HG03025 (cell line): ENCODE data around the gene TMEM114.

Source experiments
- ATAC-seq: cut with Tn5 transposase; IDR thresholded peaks from one replicate; pipeline ENCODE4 v1.9.1; 2021; ENCODE audit warnings: mild to moderate bottlenecking, moderate library complexity; ENCODE audit not compliant: unreplicated experiment, low FRiP score

Gene TMEM114

DNA sequence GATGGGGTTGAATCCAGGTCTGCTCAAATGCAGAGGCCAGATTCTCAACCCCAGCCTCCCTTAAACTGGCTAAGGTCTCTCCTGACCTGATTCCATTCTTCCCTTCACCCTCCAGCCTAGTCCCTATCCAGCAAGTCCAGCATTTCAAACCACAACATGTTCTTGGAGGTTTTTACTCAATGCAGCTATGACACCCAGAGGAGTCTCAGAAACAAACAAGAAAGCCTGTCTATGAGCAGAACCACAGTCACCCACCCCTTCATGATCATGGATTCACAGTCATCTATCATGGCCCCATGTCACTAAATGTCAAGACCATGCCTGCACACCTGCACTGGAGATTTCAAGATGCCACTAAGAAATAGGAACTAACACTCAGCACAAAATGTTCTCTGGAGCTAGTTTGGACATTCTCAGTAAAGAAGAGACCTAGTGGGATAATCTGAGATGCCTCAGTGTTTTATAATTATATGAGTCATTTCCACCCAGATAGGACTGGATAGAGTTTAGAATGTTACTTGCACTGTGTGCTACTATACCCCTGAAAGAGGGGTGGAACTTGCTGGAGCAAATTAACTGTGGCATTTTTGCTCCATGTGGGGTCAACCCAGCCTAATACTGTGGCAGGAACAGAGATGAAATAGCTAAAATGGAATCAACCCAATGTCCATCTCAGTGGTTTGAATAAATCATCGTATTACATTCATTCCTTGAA is 21.7 kb upstream of the TMEM114 start:
- no peak for ATAC-seq

DNA sequence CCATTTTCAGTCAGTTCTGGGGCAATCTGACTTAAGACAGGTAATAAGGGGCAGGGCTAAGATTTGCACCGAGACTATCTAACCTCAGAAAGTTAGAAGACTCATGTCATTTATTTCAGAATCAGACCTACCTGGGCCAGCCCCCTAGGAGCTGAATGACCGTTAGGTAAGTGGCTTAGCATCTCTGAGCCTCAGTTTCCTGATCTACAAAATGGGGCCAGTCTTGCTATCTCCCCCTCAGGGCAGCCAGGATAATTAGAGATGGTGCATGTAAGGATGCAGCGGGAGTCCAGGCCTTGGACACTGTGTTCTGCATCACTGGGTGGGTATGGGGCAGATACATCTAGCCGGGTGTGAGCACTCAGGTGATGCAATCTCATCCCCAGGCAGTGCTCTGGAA is 20.8 kb upstream of the TMEM114 start:
- no peak for ATAC-seq

DNA sequence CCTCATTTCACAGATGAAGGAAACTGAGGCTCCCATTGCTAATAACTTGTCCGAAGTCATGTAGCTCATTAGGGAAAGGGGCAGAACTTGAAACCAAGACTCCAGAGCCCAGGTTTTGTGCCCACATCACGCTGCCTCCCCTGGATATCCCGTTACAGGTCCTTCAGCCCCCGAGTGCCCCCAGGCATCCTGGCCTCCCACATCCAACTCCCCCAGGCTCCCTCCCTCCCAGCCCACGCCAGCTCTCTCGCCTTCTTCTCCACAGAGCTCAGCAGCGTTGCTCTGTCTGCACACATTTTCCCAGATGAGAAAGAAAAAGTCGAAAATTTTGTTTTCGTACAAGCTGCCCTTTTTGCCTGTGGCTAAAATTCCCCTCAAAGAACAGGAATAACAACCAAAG is 16.9 kb upstream of the TMEM114 start:
- ATAC-seq: no peak

DNA sequence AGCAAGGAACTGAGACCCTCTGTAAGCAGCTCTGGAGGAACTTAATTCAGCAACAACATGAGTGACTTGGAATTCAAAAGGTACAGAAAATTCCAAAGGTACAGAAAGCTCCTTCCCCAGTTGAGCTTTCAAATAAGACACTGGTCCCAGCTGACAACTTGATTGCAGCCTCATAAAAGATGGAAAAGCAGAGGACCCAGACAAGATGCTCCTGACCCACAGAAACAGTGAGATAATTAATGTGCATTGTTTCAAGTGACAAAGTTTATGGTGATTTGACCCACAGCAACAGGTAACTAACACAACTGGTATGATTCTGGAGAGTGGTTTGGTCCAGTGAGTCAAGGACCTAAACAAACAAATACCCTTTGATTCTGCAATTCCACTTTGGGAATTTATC is 15.2 kb upstream of the TMEM114 start:
- ATAC-seq: no peak

DNA sequence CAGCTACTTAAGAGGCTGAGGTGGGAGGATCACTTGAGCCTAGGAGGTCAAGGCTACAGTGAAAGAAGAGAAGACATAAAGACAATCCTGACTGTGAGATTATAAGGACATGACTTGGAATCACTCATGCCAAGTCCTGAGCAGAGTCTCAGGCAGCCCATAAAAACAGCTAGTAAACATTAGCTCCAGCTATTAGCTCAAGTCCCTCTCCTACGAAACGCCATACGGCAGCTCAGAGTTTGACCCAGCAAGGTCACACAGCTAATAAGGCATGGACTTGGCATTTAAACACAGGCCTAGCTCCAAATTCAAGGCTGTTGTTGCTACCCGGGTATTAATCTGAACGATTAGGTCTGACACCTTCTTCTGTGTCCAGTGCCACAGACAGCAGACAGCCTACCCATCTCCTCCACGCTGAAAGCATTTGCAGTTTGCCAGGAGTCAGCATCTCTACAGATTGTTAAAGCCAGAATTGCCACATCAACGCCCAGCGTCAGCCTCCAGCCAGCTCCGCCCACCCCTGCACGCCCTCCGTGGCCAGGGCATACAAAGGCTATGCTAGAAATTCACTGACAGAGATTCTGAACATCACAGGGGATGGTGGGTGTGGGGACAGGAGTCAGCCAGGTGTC is 9.9 kb upstream of the TMEM114 start:
- no peak for ATAC-seq

DNA sequence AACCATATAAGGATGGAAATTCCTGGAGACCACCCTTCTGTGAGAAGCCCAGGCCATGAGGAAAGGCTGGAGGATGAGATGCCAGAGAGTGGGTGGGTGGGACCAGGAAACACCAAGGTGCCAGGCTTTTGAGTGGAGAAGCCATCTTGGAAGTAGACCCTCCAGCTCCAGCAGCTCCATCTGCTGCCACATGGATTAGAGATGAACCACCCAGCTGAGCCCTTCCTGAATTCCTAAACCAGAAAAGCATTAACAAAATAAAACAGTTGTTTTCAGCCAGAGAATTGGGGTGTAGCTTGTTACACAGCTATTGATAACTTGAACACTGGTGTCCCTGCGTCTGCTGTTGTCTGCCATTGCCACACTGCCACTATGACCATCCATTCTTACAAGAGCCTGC is 6.3 kb upstream of the TMEM114 start:
- no peak for ATAC-seq

DNA sequence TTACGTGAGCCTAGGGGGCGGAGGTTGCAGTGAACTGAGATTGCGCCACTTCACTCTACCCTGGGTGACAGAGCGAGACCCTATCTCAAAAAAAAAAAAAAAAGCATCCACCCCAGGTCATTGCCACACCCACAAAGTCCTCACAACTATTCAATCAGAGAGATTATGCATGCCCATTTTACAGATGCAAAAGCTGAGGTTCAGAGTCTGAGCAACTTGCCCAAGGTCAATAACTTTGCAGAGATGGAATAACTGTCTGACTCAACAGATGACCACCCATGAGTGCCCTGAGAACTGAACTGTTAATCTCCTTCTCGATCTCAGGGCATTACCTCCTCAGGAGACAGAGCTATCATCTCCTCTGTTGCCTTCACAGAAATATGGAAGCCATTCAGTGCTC is 5.5 kb upstream of the TMEM114 start:
- no peak for ATAC-seq

DNA sequence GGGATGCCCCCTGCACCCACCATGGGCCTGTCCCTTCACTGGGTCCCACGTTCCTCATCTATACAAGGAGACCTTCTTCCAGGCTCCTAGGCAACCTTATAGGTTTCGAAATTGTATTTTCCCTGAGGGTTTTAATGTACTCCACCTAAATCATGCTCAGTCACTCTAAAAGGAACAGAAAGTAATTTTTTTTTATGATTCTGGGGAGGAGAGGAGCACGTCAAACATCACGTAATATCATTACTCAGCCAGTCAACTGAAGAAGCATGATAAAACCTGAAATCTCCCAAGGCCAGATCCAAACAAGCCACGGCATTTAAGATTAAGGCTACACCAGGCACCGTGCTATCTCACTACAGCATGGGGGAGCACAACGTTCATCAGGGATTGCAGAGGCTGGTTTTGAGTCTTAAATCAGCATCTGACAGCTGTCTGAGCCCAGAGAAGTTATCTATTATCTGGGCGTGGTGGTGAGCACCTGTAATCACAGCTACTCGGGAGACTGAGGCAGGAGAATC is 3.9 kb upstream of the TMEM114 start:
- no peak for ATAC-seq

DNA sequence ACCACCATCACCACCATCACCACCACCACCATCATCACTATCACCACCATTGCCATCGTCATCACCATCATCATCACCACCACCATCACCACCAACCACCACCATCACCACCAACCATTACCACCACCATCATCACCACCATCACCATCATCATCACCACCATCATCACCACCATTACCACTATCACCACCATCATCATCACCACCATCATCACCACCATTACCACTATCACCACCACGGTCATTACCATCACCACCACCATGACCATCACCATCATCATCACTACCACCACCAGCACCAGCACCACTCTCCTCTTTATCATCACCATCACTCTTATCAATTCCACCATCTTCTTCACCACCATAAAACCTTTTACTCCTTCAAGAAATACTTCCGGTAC is 1.1 kb upstream of the TMEM114 start:
- no peak for ATAC-seq

DNA sequence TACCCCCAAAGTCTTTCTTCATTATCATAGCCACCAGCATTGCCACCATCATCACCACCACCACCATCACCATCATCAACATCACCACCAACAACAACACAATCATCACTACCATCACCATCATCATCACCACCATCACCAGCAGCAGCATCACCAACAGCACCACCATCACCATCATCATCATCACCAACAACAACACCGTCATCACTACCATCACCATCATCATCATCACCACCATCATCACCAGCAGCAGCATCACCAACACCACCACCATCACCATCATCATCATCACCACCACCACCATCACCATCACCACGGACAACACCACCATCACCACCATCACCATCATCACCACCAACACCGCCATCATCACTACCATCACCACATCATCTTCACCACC is 500 bp upstream of the TMEM114 start:
- ATAC-seq: no peak

DNA sequence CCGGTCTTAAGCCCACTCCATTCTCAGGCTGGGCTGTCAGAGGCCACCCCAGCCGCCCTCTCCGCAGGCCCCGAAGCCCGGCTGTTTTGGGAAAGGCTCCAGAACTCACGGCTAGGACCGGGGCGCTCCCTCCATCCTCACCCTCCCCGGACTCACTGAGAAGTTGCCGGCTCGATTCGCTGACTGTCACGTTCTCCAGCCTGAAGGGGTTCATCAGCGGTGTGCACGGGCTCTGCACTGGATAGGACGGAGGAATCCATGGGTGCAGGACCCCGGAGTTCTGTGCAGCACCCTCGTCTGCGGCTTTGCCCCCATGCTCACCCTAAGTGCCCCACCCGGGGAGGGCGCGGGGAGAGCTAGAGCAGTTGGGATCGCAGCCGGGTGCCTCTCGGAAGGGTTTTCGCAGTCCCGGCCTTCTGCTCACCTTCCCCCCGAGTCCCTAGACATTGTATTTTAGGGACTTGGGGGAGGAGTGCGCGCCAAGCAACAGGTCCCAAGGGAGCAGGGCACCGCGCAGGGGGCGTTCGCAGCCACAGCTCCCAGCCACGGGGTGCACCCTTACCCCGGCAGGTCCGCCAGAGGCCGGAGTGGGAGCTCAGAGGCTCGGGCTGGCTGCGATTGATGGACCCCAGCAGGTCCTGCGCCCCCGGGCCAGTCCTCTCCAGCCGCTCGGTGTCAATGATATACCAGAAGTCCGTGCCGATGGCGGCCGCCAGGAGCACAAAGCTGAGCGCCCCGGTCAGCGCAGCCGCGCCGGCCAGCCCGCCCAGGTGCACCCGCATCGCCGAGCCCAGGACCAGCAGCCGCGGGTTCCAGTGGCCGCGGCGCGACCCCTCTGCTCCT is 1.0 kb downstream of the TMEM114 start:
- no peak for ATAC-seq

DNA sequence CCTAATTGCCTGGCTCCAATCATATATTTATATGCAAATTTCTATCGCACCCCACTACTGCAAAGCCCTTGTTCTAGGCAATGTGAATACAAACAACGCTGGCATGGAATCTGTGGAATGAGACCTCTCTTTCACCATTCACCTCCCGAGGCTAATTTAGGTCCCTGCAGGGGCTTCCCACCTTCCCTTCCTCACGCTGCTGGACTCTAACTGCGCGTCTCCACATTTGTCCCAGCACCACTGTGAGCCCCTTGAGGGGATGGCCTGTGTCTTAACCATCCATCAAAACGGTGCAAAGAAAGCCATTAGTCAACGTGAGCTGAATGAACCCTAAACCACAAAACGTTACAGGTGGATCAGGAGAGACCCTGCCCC is 1.6 kb downstream of the TMEM114 start:
- no peak for ATAC-seq

DNA sequence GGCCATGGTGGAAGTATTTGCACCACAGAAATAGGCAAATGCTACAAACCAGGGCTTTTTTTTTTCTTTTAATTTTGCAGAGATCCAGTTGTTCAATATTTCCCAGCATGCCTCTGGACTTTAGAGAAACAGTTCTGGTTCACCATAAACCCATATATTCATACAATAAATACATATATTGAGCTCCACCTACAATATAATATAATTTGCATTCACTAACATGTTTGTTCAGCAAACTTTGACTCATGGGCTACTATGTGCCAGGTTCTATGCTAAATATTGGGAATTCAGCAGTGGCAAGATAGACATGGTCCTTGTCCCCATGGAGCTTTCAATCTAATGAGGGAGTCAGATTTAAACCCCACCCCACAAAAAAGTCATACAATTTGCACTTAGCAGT is 3.2 kb downstream of the TMEM114 start:
- ATAC-seq: no peak

DNA sequence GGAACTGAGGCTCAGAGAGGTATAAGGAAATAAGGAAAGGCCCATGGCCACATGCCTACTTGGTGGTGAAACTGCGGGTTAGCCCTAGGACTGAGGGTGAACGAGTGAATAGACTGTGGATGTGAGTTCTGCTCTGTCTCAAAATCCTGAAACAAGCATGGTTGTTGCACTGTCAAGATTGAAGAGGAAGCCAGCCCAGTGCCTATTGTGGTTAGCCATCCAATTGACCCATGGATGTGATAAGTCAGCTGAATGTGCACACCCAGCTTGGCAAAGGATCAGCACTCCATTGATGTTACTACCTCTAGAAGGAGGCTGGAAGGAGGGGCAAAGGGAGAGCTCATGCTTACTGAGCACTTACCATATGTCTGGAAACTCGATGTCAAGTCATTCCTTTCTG is 4.5 kb downstream of the TMEM114 start:
- no peak for ATAC-seq

DNA sequence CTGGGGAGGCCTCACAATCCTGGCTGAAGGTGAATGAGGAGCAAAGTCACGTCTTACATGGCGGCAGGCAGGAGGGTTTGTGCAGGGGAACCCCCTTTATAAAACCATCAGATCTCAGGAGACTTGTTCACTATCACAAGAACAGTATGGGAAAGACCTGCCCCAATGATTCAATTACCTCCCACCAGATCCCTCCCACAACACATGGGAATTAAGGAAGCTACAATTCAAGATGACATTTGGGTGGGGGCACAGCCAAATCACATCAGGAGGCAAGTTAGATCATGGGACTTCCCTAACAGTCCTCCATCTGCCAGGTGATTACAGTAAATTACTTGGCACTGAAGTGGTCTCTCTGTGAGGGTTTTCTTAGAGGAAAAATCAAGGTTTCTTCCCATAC is 5.3 kb downstream of the TMEM114 start:
- ATAC-seq: no peak

DNA sequence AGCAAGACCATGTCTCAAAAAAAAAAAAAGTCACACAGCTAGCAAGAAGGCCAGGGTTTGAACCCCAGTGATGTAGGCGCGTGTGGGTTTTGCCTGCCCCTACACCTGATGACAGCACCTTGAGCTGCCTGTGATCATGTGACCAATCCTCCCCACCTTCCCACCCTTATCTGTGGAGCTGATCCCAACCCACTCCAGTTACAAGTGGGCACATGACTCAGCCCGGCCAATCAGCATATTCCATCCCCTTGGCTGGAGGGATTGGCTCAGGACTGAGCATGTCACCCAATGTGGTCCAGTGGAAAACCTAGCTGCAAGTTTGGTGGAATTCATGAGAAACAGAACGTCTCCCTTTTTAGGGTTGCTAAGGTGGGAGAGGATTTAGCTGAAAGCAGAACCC is 6.6 kb downstream of the TMEM114 start:
- ATAC-seq: no peak

DNA sequence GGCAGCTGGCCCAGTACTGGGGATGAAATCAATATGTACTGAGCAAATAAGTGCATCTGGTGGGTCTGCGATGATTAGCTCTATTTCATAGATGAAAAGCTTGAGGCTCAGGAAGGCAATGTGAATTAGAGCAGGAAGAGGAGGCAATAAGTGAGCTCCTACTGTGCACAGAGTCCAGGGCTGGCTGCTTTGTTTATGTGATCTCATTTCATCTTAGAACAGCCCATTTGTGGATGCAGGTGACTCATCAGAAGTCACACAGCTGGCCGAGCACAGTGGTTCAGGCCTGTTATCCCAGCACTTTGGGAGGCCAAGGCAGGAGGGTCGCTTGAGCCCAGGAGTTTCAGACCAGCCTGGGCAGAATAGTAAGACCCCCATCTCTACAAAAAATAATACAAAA is 7.1 kb downstream of the TMEM114 start:
- no peak for ATAC-seq

DNA sequence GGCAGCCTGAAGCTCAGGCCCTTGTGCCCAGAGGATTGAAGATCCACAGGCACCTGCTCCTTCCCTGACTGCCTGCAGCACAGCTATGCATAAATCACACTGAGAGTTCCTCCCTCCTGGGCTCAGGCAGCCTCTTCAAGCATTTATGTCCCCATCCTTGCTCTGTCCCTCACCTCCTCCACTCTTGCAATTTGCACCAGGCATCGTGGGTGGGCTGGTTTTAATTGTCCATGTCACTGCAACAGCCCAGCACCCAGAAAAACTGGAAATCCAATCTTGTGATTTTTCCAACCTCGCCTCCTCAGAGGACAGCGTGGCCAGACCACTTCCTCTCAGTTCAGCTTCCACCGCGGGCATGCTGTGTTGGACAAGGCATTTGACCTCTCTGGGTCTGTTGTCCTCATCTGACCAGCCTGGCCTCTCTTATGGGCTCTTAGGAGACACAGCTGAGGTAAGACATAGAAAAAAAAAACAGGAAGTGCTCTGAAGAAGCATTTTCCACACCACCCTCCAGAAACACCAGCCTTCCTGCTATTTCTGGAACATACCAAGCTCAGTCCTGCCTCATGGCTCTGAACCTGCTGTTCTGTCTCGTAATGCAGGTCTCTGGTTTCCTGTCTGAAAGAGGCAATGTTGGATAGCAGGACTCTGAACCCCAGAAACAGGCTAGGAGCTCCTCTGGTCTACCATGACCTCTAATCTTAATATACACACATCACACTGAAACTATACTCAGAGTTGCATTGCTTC is 8.3 kb downstream of the TMEM114 start:
- ATAC-seq: no peak

DNA sequence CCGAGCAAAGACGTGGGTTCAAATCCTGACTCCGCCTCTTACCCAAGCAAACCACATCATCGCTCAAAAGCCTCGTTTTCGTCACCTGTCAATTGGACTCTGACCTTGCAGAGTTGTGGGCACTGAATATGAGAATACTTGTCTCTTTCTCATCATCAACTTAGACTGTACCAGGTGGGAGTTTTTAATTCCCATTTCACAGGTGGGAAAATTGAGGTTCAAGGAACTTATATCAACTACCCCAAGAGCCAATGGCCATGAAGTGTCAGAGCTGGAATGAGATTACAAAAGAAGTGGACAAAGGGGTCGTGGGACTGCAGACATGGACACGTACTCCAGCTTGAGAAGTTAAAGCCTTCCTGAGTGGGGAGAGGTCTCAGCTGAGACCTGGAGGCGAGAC is 10.8 kb downstream of the TMEM114 start:
- no peak for ATAC-seq

DNA sequence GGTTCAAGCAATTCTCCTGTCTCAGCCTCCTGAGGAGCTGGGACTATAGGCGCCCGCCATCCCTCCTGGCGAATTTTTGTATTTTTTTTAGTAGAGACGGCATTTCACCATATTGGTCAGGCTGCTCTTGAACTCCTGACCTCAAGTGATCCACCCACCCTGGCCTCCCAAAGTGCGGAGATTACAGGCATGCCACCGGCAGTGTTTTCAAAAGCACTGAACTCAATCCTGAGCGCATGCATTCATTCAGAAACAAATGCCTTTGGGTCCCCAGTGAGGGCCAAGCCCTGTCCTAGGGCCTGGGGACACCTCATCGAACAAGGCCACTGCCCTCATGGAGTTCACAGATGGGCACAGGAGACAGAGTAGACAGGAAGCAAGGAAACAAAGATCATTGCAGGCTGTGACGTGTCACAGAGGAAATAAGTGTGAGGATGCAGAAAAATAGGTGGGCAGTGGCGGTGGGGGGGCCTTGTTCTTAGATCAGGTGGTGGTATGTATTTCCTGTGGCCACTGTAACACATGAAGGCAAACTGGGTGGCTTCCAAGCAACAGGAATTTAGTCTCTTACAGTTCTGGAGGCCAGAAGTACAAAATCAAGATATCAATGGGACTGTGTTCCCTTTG is 12.5 kb downstream of the TMEM114 start:
- no peak for ATAC-seq
